Esophagus squamous epithelium (tissue), 4 donors: Measurements from ENCODE around the gene COPB2.

Source experiments
- POLR2A ChIP-seq, 4 donors: fragments of 450-650 bp; IDR thresholded peaks; one replicate each; pipeline ENCODE4 v1.6.1; 2017; ENCODE audit warnings: antibody characterized with exemption in 4 of 4, mild to moderate bottlenecking in 4 of 4, moderate library complexity in 3 of 4
- TF ChIP-seq, protein P1 (sequence below), 6 experiments: fragments of 450-650 bp in 4 of 6; fragments of 200-600 bp in 2 of 6; sonication (generic) in 2 of 6; IDR thresholded peaks; one replicate each; pipeline ENCODE4 v1.5.1; 2016 to 2019; ENCODE audit warnings: antibody characterized with exemption in 6 of 6, mild to moderate bottlenecking in 4 of 6, moderate library complexity in 4 of 6

GRCh38 chr3:139318431-139318816 lies 71.0 kb downstream of the COPB2 start:
- TF ChIP-seq, protein P1, sequence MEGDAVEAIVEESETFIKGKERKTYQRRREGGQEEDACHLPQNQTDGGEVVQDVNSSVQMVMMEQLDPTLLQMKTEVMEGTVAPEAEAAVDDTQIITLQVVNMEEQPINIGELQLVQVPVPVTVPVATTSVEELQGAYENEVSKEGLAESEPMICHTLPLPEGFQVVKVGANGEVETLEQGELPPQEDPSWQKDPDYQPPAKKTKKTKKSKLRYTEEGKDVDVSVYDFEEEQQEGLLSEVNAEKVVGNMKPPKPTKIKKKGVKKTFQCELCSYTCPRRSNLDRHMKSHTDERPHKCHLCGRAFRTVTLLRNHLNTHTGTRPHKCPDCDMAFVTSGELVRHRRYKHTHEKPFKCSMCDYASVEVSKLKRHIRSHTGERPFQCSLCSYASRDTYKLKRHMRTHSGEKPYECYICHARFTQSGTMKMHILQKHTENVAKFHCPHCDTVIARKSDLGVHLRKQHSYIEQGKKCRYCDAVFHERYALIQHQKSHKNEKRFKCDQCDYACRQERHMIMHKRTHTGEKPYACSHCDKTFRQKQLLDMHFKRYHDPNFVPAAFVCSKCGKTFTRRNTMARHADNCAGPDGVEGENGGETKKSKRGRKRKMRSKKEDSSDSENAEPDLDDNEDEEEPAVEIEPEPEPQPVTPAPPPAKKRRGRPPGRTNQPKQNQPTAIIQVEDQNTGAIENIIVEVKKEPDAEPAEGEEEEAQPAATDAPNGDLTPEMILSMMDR (IDR thresholded peaks at IDR 0.05) = no peak
- TF ChIP-seq POLR2A (IDR thresholded peaks at IDR 0.05) = no peak
